HG03565 (cell line): ENCODE measurements around the gene DPH3.
A peak's percentile ranks its signal among the peaks of the same experiment; 100 is the strongest.

ENCODE experiments used
- ATAC-seq: cut with Tn5 transposase; IDR thresholded peaks from one replicate; pipeline ENCODE4 v1.9.1; 2021; ENCODE audit warnings: mild to moderate bottlenecking, moderate library complexity; ENCODE audit not compliant: unreplicated experiment

DPH3 gene

GRCh38 chr3:16257309-16257708 is 7.4 kb downstream of the DPH3 start:
- ATAC-seq, result no peak

GRCh38 chr3:16255726-16256125 is 9.0 kb downstream of the DPH3 start:
- no peak for ATAC-seq

- ATAC-seq, result no peak
Measured at GRCh38 chr3:16255326-16255725, 9.4 kb downstream of the DPH3 start.

GRCh38 chr3:16254916-16255315 is 9.8 kb downstream of the DPH3 start:
- ATAC-seq, result no peak

- no peak for ATAC-seq
Measured at GRCh38 chr3:16253601-16254000, 11.1 kb downstream of the DPH3 start.

GRCh38 chr3:16252988-16253387 is 11.8 kb downstream of the DPH3 start:
- no peak for ATAC-seq

- no peak for ATAC-seq
Measured at GRCh38 chr3:16252243-16252978, 12.3 kb downstream of the DPH3 start.

- no peak for ATAC-seq
Measured at GRCh38 chr3:16251316-16252085, 13.2 kb downstream of the DPH3 start.

GRCh38 chr3:16249886-16250285 is 14.9 kb downstream of the DPH3 start:
- ATAC-seq, result no peak

GRCh38 chr3:16249336-16249735 is 15.4 kb downstream of the DPH3 start:
- ATAC-seq, result no peak

GRCh38 chr3:16248556-16248955 is 16.2 kb downstream of the DPH3 start:
- ATAC-seq, result no peak

GRCh38 chr3:16247282-16248061 is 17.3 kb downstream of the DPH3 start:
- peak; percentile 84 for ATAC-seq

- no peak for ATAC-seq
Measured at GRCh38 chr3:16245609-16246008, 19.1 kb downstream of the DPH3 start.

GRCh38 chr3:16243706-16244490 is 20.8 kb downstream of the DPH3 start:
- no peak for ATAC-seq

- no peak for ATAC-seq
Measured at GRCh38 chr3:16242177-16242576, 22.6 kb downstream of the DPH3 start.

GRCh38 chr3:16241225-16241624 is 23.5 kb downstream of the DPH3 start:
- ATAC-seq, result no peak

- no peak for ATAC-seq
Measured at GRCh38 chr3:16240229-16241023, 24.3 kb downstream of the DPH3 start.

- ATAC-seq, result no peak
Measured at GRCh38 chr3:16239780-16240179, 25.0 kb downstream of the DPH3 start.

- ATAC-seq, result no peak
Measured at GRCh38 chr3:16239086-16239770, 25.5 kb downstream of the DPH3 start.
